Measurements from ENCODE around the gene TUBA3D.
"Not testable (repeated sequence)": the region's sequence is repeated elsewhere in the genome, so short reads cannot be mapped to it uniquely, and the experiment has no call there.

DNA sequence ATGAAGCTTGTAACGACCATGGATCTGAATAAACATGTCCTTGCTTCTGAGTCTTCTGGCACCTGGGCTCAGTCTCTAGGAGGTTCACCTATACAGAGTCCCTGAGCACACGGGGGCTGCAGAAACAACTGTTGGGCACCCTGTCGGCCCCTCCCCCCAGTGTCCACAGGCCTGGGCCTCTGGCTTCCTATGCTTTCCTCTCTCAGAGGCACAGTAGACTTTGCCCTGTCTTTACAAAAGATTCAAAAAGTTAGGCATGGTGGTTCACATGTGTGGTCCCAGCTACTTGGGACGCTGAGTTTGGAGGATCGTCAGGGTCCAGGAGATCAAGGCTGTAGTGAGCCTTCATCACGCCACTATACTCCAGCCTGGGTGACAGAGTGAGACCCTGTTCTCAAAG is 45.6 kb downstream of the TUBA3D start:
- not testable (repeated sequence) for TF ChIP-seq POLR2AphosphoS5 (IDR thresholded peaks at IDR 0.05; ENCODE audit: low read depth, low read length); TAF1 (IDR thresholded peaks at IDR 0.05; ENCODE audit: borderline replicate concordance, low read depth, low read length); POLR2A (IDR thresholded peaks at IDR 0.05; ENCODE audit: low read depth, low read length)

Measured in GM12892 (cell line).